Measurements from ENCODE around the gene FLYWCH2.

- TF ChIP-seq CTCF (IDR thresholded peaks at IDR 0.05; ENCODE audit: extremely low read depth in 1 of 2, insufficient read depth in 1 of 2, low read depth in 1 of 2, low read length in 2 of 2), result no peak
- no peak for TF ChIP-seq EZH2 (IDR thresholded peaks at IDR 0.05; ENCODE audit: borderline replicate concordance, low read depth, low read length, severe bottlenecking)
- no peak for TF ChIP-seq POLR2A (IDR thresholded peaks at IDR 0.05; ENCODE audit: low read depth, low read length)
Observed at GRCh38 chr16:2871926-2872325, 11.1 kb upstream of the FLYWCH2 start.

Measured in endothelial cell of umbilical vein (primary cell).